ENCODE measurements around the gene ITFG1.
"Not testable (repeated sequence)": the region's sequence is repeated elsewhere in the genome, so short reads cannot be mapped to it uniquely, and the experiment has no call there.

GRCh38 chr16:47181066-47181465 lies 279.8 kb downstream of the ITFG1 start:
- TF ChIP-seq CTCF (conservative IDR thresholded peaks at IDR 0.05); ZFX (IDR thresholded peaks at IDR 0.05): not testable (repeated sequence)

Measured in C4-2B (cell line).